GM13976 (cell line): ENCODE data around the gene TMEM107.
A peak's percentile ranks its signal among the peaks of the same experiment; 100 is the strongest.

Experiments used
- DNase-seq: peaks from one replicate; pipeline ENCODE4 v3.0.0; 2012; ENCODE audit warnings: low spot score
- in situ Hi-C: fragments of 300-500 bp; cut with MboI; formaldehyde crosslinking; loops from one replicate; pipeline ENCODE4 v1.12.0; 2022; ENCODE audit warnings: low sequenced_read_pairs, mixed read lengths, inconsistent platforms; ENCODE audit not compliant: unreplicated experiment
- TF ChIP-seq, protein P1 (sequence below): IDR thresholded peaks from 2 replicates; pipeline ENCODE4 v1.5.1; 2012; ENCODE audit warnings: borderline replicate concordance, mild to moderate bottlenecking; ENCODE audit not compliant: insufficient read depth; ENCODE audit errors: extremely low read depth, missing control alignments, control extremely low read depth

The TMEM107 gene

DNA sequence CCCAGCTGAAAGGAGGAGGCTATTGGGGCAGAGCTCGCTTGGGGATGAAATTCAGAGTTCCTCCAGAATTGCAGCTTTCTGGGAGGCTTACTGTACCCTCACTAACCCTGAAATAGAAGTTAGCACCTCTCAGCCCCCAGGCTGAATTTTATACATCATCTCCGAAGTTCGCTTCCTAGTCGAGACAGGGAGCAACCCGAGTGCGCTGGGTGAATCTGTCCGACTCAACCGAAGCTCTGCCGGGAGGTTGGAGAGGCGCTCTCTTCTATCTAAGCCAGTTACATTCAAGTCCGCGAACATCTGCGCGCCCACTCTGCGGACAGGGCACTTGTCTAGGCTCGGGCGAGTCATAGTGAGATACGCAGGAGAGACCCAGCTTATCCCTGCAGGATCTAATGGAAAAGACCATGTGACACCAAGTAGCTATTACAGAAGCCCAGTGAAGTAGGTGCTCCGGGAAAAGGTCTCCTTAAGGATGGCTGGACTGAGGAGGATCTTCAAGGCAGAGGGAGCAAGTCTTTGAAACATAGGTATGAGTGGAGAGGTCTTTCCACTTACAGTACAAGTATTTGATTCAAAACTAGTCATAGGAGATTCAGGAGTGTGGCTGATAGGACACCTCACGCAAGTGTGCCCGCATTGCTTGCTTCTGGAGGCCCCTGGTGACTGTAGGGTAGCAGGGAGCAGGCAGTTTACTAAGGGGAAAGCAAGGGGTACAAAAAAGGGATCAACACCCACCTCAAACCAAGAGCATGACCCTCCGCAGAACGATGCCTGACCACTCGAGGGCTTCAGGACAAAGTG, 51.6 kb downstream of the TMEM107 start:
- in situ Hi-C loops: no loop called here
- DNase-seq: no peak
- TF ChIP-seq, protein P1, sequence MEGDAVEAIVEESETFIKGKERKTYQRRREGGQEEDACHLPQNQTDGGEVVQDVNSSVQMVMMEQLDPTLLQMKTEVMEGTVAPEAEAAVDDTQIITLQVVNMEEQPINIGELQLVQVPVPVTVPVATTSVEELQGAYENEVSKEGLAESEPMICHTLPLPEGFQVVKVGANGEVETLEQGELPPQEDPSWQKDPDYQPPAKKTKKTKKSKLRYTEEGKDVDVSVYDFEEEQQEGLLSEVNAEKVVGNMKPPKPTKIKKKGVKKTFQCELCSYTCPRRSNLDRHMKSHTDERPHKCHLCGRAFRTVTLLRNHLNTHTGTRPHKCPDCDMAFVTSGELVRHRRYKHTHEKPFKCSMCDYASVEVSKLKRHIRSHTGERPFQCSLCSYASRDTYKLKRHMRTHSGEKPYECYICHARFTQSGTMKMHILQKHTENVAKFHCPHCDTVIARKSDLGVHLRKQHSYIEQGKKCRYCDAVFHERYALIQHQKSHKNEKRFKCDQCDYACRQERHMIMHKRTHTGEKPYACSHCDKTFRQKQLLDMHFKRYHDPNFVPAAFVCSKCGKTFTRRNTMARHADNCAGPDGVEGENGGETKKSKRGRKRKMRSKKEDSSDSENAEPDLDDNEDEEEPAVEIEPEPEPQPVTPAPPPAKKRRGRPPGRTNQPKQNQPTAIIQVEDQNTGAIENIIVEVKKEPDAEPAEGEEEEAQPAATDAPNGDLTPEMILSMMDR: no peak

DNA sequence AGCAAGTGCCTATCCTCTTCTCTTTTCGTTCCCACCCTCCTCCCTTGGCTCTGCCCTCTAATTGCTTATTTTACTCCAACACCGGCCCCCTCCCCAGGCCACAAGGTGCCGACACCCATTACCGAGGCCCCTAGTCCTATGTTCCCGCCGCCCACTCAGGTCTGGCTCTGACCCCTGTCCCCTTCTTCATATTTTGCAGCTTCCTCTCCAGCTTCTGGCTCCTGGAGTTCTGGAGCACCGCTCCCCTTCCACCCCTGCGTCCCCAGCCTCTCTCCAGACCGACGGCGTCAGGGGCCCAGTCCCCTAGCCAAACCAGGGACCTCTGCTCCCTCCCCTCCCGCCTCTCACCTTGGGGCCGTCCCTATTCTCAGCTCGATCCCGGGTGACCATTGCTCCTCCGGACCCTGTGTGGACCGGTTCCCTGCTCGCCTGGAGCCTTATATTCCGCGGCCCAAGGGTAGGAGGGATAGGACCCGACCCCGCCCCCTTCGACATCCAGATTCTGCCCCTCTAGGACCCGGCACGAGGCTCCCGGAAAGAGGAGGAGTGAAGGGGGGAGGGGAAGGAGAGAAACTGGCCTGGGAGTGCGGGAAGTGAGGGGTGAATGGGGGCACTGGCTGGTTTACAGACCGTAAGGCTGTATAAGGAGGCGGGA, 52.4 kb downstream of the TMEM107 start, which contains the start of gene HES7:
Gene HES7 (minus strand): TSS at position 412 of the 655 bp plus-strand sequence. CDS start 22 bp downstream, at position 390.
- in situ Hi-C loops: no loop called here
- TF ChIP-seq, protein P1: no peak
- DNase-seq: no peak

DNA sequence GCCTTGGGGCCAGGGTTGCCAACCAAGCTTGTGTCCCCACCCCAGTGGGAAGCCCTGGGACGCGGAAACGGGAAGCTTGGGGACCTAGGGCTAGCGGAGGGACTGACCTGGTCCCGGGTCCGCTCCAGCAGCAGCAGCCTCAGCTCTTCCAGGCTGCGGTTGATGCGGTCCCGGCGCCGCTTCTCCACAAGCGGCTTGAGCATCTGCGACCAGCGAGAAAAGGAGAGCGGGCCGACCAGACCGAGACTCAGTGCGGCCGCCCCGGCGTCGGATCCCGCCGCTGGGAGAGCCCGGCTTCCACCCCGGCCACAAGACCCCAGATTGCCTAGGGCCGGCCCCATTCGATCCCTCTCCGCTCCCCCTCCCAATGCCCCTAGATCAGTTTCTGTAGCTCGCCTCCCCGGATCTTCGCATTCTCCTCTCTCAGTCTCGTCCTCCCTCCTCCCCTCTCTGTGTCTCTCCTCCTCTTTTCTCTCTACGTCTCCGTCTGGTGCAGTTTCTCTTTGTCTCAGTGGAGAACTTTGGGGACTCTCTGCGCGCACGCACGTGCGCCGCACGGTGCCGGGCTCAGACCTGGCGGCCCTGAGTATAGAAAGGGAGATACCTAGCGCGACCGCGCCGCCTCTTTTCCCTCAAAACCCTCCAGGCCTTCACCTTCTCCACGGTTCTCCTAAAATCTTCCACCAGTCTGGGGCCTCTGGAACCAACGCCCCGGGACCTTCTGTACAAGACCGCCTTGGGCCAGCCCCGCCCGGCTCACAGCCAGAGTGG, 53.1 kb downstream of the TMEM107 start:
- peak; percentile 60 for DNase-seq
- TF ChIP-seq, protein P1: no peak
- in situ Hi-C loops: no loop called here
